NOMO-1 treated with dmso at 0.1 percent for 144 hours (cell line): ENCODE data around the gene SPAAR.
"Not testable (repeated sequence)": the region's sequence is repeated elsewhere in the genome, so short reads cannot be mapped to it uniquely, and the experiment has no call there.

ENCODE experiments used
- DNase-seq: peaks from one replicate; lab custom pipeline; 2025; ENCODE audit not compliant: unreplicated experiment; lab: John Stamatoyannopoulos, UW

The SPAAR gene

DNA sequence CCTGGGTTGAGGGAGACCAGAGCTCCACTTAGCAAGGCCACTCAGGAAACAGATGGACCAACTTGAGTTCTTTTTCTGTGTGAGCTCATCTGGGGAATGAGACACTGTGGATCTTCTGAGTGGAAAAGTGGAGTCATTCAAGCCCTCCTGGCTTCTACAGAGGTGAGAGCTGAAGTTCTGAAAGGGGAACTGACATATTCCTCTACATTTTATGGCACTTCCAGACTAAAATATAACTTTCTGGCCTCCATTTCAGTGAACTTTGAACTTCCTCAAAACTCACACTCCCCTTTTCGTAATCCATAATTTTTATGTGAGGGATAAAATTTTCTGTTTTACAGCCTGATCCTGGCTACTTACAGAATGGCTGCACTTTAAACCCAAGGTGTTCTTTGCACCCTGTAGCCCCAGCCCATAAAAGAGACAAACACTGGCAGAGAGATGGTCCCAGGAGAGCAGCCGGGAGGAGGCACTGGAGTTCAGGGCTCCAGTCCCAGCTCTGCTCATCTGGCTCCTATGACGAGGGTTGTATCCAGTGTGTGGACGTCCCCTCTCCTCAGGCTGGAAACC is 10.8 kb downstream of the SPAAR start:
- peak; percentile 55 for DNase-seq

DNA sequence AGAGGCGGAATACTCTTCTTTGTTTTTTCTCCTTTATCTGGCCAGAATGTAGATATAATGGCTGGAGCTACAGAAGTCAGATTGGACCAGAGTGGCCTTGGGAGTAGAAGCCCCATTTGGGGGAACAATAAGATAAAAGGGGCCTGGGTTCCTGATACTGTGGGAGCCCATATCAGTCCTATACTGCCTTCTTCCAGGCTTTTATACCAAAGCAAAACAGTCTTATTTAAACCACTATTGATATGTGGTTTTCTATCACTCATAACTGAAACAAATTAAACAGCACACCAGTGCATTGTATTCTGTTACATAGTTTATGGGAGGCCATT is 14.3 kb downstream of the SPAAR start:
- no peak for DNase-seq

DNA sequence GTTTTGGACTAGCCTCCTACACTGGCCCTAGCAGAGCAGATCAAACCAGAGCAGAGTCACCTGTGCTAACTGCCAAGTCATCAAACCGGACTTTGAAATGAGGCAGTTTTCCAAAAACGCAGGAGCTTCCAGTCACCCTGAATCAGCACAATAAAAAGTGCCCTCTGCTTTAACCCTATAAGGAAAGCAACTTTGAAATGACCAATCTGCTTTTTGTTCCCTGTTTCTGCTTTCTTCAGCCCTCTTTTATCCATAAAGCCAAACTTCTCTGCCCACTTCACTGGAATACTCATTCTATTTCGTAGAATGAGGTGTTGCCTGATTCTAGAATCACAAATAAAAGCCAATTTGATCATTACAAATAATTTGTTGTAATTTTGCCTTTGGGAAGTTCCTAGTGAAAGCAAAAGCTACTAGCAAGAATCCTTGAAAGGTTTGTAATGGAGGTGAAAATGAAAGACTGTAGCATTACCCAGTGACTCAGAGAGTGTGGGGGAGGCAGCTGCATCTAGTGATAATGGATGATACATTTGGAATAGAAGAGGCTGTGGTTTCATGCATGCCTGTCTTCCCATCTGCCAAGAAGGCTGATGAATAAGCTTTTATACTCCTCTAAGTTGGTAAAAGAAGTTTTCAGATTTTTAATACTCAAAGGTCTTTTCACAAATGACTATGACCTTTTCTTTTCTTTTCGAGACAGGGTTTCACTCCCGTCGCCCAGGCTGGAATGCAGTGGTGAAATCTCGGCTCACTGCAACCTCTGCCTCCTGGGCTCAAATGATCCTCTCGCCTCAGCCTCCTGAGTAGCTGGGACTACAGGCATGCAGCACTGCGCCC is 14.9 kb downstream of the SPAAR start:
- no peak for DNase-seq

DNA sequence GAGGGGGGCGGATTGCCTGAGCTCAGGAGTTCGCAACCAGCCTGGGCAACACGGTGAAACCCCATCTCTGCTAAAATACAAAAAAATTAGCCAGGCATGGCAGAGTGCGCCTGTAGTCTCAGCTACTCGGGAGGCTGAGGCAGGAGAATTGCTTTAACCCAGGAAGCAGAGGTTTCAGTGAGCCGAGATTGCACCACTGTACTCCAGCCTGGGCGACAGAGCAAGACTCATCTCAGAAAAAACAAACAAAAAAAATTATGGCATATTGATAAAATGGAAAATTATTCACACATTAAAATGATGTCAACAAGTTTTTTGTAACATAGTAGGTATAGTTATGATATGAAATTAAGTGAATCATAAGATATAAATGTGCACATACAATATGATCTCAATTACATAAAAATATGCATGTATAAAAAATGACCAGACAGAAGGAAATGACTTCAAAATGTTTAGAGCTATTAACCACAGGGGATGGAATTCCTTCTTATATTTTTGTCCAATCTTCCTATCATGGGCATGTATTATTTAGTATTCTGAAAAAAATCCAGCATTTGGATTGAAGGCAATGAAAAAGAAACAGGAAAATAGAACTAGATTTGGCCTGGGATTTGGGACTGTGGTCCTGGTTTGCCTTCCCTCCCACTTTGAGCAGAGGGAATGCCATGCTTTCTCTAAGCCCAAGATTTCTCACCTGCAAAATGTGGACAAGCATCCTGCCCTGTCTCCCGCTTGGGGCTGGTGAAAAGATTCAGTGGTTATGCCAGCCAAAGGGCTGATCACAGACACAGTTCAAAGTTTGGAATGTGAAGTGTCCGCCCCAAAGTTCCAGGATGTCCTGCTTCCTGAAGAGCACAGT is 19.5 kb downstream of the SPAAR start:
- no peak for DNase-seq

DNA sequence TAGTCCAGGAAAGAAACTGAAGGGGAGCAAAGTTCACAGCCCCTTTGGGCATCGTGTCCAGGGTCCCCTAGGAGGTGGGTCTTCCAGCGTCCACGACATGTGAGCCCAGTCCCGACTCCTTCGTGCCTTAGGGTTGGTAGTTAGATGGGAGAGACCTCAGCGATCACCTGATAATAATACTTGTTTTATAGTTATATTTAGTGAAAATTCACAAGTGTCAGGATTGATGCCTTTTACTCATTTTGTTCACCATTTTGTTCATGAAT is 20.1 kb downstream of the SPAAR start:
- DNase-seq: no peak

DNA sequence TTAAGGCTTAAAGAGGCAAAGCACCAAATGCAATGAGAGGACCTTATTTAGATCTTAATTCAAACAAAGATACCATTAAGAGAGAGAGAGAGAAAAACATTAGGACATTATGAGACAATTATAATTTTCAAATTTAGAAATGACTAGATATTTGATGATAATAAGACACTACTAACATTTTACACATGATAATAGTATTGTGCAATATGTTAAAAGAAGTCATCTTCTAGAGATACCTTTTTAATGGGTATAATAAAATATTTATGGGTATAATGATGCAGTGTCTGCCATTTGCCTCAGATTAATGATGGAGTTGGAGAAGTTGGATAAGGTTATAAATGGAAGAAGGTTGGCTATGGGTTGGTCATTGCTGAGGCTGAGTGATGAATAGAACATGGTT is 21.2 kb downstream of the SPAAR start:
- DNase-seq: no peak

DNA sequence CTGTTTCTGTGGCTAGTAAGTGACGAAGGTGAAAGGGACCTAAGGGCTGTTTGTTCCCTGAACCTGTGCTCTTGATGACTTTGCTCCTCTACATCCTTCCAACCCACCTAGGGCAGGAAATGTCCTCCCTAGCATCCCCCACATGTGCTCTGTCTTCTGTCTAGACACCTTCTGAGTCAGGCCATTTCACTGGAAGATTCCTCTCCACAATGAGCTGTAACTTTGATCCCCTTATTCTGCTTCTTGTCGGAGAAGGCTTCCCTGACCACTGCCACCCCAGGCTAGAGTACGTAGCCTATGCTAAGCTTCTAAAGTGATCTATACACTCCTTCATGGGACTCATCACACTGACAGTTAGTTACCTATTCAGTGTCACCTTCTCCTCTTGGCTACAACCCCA is 21.7 kb downstream of the SPAAR start:
- no peak for DNase-seq

DNA sequence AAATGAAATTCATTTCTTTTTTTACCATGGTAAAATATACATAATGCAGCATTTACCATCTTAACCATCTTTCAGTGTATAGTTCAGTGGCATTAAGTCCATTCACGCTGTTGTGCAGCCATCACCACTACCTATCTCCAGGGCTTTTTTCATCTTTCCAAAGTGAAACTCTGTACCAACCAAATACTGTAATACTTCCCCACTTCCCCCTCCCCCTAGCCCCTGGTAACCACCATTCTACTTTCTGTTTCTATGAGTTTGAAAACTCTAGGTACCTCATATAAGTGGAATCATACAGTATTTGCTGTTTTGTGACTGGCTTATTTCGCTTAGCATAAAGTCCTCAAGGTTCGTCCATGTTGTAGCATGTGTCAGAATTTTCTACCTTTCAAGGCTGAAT is 23.4 kb downstream of the SPAAR start:
- peak; percentile 64 for DNase-seq

DNA sequence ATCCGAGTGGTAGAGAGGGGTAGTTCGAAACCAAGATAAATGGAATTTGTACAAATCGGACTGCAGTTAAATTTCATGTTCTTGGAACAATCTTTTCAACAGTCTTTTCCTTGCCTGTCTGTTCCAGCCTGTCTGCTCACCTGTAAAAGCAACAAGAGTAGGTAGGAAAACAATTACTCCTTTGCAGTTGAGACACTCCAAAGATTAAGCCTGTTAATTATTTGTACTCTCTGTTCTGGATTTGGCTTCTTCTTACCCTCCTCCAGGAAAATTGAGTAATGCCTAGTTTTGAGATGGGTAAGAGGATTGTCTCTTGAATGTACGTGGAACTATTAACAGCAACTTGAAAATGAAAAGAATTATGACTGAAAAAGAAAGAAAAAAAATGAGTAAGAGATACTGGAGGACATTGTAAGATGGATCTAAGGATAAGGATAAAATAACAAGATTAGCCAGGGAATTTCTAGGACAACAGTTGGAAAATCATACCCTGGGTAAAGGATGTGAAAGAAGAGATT is 24.3 kb downstream of the SPAAR start:
- no peak for DNase-seq

DNA sequence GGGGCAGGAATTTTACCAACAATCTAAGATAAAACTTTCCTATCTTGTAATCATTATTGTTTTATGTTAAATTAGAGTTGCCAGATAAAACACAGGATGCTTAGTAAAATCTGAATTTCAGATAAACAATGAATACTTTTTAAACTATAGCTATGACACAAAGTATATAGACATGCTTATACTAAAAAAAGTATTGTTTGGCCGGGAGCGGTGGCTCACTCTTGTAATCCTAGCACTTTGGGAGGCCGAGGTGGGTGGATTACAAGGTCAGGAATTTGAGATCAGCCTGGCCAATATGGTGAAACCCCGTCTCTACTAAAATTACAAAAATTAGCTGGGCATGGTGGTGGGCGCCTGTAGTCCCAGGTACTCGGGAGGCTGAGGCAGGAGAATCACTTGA is 24.8 kb downstream of the SPAAR start:
- DNase-seq: not testable (repeated sequence)

DNA sequence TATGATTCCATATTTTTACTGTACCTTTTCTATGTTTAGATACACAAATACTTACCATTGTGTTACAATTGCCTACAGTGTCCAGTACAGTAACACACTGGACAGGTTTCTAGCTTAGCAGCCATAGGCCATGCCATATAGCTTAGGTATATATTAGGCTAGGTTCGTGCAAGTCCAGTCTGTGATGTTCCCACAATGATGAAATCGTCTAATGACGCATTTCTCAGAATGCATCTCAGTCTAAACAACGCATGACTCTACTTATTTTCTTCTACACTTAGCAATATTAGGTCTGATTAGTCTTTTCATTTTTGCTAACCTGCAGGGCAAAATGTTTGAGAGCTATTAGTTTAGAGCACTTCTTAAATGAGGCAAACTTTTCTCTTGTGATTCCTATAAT is 26.0 kb downstream of the SPAAR start:
- no peak for DNase-seq

DNA sequence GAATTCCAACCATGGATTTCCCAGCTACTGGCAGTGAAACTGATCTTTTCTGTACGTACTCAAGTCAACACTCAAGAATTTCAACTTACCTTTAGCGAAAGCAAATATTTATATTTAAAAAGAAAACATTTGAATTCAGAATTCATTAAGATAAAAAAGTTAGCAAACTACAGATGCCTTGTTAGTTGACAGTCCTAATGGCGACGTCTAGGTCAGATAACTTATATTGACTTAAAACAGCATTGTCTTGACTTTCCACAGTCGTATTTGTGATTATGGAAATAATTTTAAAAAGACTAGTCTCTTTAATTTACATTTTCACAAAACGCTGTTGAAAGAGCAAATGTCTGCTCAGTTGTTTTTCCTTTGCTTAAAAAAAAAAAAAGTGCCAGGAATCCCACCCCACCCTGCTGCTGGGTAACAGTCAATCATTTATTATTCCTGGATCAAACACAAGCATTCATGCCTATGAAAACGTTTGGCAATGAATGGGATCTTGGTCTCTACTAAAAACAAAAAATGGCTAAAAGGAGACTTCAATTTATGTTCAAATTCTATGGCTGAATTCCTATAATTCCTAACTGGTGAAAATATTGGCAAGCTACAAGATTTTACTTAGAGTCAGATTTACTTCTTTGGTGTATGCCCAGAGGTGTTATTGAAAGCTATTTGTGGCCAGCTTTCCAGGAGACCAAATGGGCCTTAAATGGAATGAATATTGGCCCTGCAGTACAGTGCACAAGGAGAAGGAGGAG is 26.6 kb downstream of the SPAAR start:
- no peak for DNase-seq

DNA sequence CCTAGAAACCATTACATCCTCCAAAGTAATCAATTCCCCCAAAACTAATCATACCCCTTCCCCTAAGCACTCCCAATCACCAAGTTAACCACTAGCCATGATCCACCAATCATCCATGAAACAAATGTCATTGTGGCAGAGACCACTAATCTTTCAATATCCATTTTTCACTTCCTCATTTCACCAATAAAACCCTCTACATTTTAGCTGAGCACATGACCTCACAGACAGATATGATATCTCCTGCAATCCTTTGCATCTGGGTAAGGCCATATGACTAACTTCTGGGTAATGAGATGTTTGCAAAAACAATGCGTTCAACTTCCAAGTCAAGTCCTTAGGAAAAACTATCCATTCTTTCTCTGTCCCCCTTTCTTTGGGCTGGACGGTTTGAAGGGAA is 27.9 kb downstream of the SPAAR start:
- DNase-seq: peak; percentile 63

DNA sequence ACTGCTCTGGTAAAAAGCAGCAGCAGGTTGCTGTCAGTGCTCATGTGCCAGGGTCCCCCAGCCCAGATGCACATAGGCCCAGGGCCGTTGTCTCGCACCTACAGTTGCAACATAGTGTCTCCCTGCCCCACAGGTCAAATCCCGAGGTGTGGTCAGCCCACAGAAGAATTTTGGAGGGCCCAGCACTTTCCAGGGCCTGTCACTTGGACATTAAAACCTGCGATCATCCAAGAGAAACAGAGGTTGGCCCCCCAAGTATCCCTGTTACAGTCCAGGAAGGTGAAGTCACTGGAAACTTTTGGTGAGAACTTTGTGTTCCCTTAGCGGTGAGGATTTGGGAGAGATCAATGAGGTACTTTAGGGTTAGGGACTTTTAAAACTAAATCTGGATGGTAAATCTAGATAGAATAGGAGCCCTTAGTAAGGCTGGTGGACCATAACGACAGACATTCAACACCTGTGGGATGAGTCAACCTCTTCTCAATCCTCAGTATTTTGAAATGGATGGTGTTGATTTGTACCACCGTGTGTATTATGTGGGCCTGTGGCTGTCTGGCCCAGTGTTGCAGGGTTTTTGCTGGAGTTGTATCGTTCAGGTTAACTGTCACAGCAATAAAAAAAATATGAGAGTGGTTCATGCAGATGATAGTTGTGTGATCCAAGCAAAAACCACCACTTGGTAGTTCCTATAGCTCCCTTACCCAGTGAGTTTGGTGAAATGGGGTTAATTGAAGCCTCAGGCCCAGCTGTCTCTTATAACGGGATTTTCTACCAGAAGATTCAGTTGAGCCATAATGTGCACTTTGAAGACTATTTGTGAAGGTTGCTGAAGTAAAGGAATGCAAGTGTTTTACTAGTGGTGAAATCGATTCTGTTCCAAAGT is 29.4 kb downstream of the SPAAR start:
- DNase-seq: no peak

DNA sequence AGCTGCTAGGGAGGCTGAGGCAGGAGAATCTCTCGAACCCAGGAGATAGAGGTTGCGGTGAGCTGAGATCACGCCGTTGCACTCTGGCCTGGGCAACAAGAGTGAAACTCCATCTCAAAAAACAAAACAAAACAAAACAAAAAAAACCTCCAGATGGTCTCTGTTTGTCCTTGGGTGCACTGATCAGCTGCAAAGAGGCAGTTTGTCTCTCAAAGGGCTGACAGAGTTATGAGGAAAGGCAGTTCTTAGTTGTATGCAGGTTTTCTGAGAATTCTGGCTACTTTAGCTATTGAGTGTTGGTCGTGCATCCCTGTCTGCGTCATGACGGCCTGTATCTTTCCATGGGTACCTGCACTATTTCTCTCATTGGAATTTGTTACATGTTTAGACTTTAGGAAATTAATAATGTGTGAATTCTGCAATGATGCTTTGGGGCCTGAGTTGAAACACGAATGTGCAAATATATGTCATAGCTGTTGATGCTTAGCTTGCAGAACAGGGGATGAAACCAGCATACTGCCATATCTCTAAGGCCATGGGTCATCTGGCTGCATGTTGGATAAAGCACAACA is 30.5 kb downstream of the SPAAR start:
- DNase-seq: no peak

DNA sequence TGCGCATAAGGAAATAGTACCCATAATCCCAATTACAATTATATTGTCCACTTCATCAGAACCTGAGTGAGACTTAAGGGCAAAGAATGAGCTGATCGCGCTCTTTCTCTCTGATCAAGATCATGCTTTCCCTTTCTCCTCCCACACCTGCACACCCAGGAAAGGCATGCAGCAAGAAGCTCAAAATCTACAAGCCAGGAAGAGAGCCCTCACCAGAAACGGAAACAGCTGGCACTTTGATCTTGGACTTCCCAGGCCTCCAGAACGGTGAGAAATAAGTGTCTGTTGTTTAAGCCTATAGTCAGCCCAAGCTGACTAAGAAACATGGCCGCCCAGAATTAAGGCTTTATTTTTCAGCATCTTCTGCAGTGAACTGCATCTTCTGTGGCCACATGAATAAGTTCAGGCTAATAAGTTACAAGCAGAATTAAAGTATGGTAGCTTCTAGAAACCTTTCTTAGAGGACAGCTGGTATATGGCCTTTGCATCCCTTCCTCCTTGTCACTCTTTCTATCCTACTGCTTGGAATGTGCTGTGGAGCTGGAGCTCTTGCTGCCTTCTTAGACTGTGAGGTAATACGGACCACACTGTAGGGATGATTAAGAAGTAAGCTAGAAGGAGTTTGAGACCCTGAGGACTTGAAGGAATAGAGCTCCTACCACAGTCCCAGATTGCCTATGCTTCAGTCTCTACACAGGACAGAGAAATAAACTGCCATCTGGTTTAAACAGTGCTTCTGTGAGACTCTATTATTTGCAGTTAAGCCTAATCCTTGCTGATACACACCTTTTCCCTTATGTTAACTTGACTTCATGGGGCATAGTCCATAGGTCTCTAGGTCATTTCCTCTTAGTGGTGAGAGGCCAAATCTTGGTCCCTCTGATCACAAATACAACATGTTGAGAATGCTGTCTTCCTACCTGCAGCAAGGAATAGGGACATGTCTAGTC is 31.4 kb downstream of the SPAAR start:
- DNase-seq: no peak

DNA sequence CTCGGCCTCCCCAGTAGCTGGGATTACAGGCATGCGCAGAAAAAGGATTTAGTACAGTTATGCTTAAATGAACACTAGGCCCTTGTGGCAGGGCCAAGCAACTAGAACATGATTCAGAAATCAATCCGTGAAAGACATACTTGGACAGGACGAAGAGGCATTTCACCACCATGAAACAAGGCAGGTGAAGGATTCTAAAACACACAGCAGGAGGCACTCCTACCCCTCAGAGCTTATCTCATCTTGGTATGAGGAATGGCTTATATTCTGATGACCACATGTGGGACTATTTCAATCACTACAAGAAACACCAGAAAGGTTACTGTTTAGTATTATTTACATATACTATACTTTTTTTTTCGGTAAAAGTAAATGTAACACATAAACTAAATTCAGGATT is 33.0 kb downstream of the SPAAR start:
- no peak for DNase-seq

DNA sequence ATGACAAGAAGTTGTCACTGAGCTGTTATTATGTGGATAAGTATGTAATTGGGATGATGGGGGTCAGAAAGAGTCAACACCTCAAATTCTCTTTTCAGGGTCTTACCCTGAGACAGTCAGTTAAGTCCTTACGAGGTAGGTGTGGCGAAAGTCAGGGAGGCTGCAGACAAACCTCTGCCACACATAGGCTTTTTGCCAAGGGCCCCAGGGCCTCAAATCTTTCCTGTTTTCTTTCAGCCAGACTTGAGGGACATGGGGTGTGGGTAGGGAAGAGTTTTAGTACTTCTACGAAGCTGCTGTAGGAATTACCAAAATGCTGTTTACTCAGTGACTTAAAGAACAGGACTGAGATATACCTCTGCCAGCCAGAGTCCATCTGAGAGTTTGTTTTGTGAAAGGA is 34.9 kb downstream of the SPAAR start:
- no peak for DNase-seq

DNA sequence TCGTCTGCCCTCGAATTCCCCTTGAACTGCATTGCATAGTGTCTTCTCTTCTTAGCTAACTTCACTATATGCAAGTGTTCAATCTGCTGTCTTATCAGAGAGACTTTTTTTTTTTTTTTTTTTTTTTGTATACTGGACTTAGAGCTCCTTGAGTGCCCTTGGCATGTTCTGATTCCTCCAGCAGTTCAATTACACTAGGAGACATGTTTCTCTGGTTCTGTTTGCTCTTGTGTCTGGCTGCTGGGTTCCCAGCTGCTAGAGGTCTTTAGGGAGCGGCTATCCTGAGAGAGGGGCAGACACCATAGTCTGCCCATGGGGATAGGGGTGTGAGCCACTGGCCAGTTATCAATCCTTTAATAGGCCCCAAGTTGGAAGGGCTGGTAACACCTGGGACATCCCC is 35.6 kb downstream of the SPAAR start:
- no peak for DNase-seq
